ENCODE data around the gene KRT12. TPM values are rescaled to one million over a fixed set of nuclear protein-coding genes. Genes with fewer than 3 reads are reported as not detected.

Gene KRT12
- total RNA-seq, 1 experiment from 2014 or later: not detected

- Histone ChIP-seq H3K4me3 (ENCODE audit: low read depth, low read length, poor library complexity, severe bottlenecking) (no peak overlapping the region), H3K27me3 (replicated peaks; ENCODE audit: insufficient read depth, low read depth, low read length, poor library complexity) (no peaks in the 10 kb centered on the region), H3K4me1 (ENCODE audit: insufficient read depth, low read length, poor library complexity, severe bottlenecking) (peaks cover 3% of the 10 kb centered on the region), H3K9me3 (ENCODE audit: low read depth, low read length, poor library complexity, severe bottlenecking) (no peaks in the 10 kb centered on the region), H3K27ac (ENCODE audit: low read depth, low read length, poor library complexity, severe bottlenecking) (no peak overlapping the region), H3K36me3 (ENCODE audit: insufficient read depth, low read length, poor library complexity, severe bottlenecking) (no peaks in the 10 kb centered on the region)
- CTCF ChIA-PET: no interaction called here
- intact Hi-C loops (cut with micrococcal nuclease; ENCODE audit: unreplicated experiment): no loop called here
- no TSS peak for BruUV-seq (replicated peaks)
- no peak for TF ChIP-seq CTCF (conservative IDR thresholded peaks at IDR 0.05; ENCODE audit: low read depth, low read length)
- TF ChIP-seq EZH2 (IDR thresholded peaks at IDR 0.05; ENCODE audit: borderline replicate concordance, low read depth, low read length, poor library complexity, severe bottlenecking): no peak
- POLR2A ChIA-PET (ENCODE audit: low non-redundant PET): no interaction called here
- DNase-seq (ENCODE audit: low spot score): no peak
Observed at GRCh38 chr17:40833882-40834281, 33.1 kb downstream of the KRT12 start.

- BruUV-seq (replicated peaks): no TSS peak
- Histone ChIP-seq H3K4me3 (ENCODE audit: low read depth, low read length, poor library complexity, severe bottlenecking) (no peak overlapping the region), H3K9me3 (ENCODE audit: low read depth, low read length, poor library complexity, severe bottlenecking) (no peaks in the 10 kb centered on the region), H3K27ac (ENCODE audit: low read depth, low read length, poor library complexity, severe bottlenecking) (peak overlapping the region; percentile 30), H3K36me3 (ENCODE audit: insufficient read depth, low read length, poor library complexity, severe bottlenecking) (no peaks in the 10 kb centered on the region), H3K4me1 (ENCODE audit: insufficient read depth, low read length, poor library complexity, severe bottlenecking) (peaks cover 13% of the 10 kb centered on the region), H3K27me3 (replicated peaks; ENCODE audit: insufficient read depth, low read depth, low read length, poor library complexity) (no peaks in the 10 kb centered on the region)
- TF ChIP-seq EZH2 (IDR thresholded peaks at IDR 0.05; ENCODE audit: borderline replicate concordance, low read depth, low read length, poor library complexity, severe bottlenecking): no peak
- TF ChIP-seq CTCF (conservative IDR thresholded peaks at IDR 0.05; ENCODE audit: low read depth, low read length): no peak
- intact Hi-C loops (cut with micrococcal nuclease; ENCODE audit: unreplicated experiment): no loop called here
- no peak for DNase-seq (ENCODE audit: low spot score)
- ChIA-PET CTCF (no interaction called here), POLR2A (ENCODE audit: low non-redundant PET) (no interaction called here)
Observed at GRCh38 chr17:40832840-40833239, 34.2 kb downstream of the KRT12 start.

- POLR2A ChIA-PET (ENCODE audit: low non-redundant PET): interaction anchor here (0.5 kb wide), 1 partner anchor 501 kb away, joined by 11 read pairs; no protein-coding TSS in a partner anchor
- DNase-seq (ENCODE audit: low spot score): no peak
- H3K27me3 ChIP-seq (replicated peaks; ENCODE audit: insufficient read depth, low read depth, low read length, poor library complexity): no peaks in the 10 kb centered on the region
- peaks cover 21% of the 10 kb centered on the region for H3K4me1 ChIP-seq (ENCODE audit: insufficient read depth, low read length, poor library complexity, severe bottlenecking)
- BruUV-seq (replicated peaks): no TSS peak
- no peak overlapping the region for H3K4me3 ChIP-seq (ENCODE audit: low read depth, low read length, poor library complexity, severe bottlenecking)
- CTCF ChIA-PET: no interaction called here
- H3K36me3 ChIP-seq (ENCODE audit: insufficient read depth, low read length, poor library complexity, severe bottlenecking): no peaks in the 10 kb centered on the region
- intact Hi-C loops (cut with micrococcal nuclease; ENCODE audit: unreplicated experiment): no loop called here
- no peaks in the 10 kb centered on the region for H3K9me3 ChIP-seq (ENCODE audit: low read depth, low read length, poor library complexity, severe bottlenecking)
- H3K27ac ChIP-seq (ENCODE audit: low read depth, low read length, poor library complexity, severe bottlenecking): no peak overlapping the region
- TF ChIP-seq CTCF (conservative IDR thresholded peaks at IDR 0.05; ENCODE audit: low read depth, low read length) (no peak), EZH2 (IDR thresholded peaks at IDR 0.05; ENCODE audit: borderline replicate concordance, low read depth, low read length, poor library complexity, severe bottlenecking) (no peak)
Observed at GRCh38 chr17:40830085-40830776, 36.8 kb downstream of the KRT12 start.
